ENCODE data around the gene DLG2.
A peak's percentile ranks its signal among the peaks of the same experiment; 100 is the strongest.

Gene DLG2

GRCh38 chr11:84836371-84836770 is 790.8 kb downstream of the DLG2 start:
- DNase-seq (ENCODE audit: low read depth): no peak
- TF ChIP-seq CTCF (conservative IDR thresholded peaks at IDR 0.05; ENCODE audit: low read depth, low read length): no peak
- no peak overlapping the region for H3K4me3 ChIP-seq (ENCODE audit: low read length)

- H3K4me3 ChIP-seq (ENCODE audit: low read length): no peak overlapping the region
- no peak for TF ChIP-seq CTCF (conservative IDR thresholded peaks at IDR 0.05; ENCODE audit: low read depth, low read length)
- no peak for DNase-seq (ENCODE audit: low read depth)
Observed at GRCh38 chr11:84833488-84834088, 793.6 kb downstream of the DLG2 start.

- DNase-seq (ENCODE audit: low read depth): no peak
- H3K4me3 ChIP-seq (ENCODE audit: low read length): no peak overlapping the region
- no peak for TF ChIP-seq CTCF (conservative IDR thresholded peaks at IDR 0.05; ENCODE audit: low read depth, low read length)
Observed at GRCh38 chr11:84830372-84830771, 796.8 kb downstream of the DLG2 start.

- TF ChIP-seq CTCF (conservative IDR thresholded peaks at IDR 0.05; ENCODE audit: low read depth, low read length): no peak
- DNase-seq (ENCODE audit: low read depth): no peak
- no peak overlapping the region for H3K4me3 ChIP-seq (ENCODE audit: low read length)
Observed at GRCh38 chr11:84829162-84829561, 798.0 kb downstream of the DLG2 start.

- no peak for TF ChIP-seq CTCF (conservative IDR thresholded peaks at IDR 0.05; ENCODE audit: low read depth, low read length)
- no peak overlapping the region for H3K4me3 ChIP-seq (ENCODE audit: low read length)
- DNase-seq (ENCODE audit: low read depth): no peak
Observed at GRCh38 chr11:84828616-84829015, 798.5 kb downstream of the DLG2 start.

- H3K4me3 ChIP-seq (ENCODE audit: low read length): no peak overlapping the region
- no peak for TF ChIP-seq CTCF (conservative IDR thresholded peaks at IDR 0.05; ENCODE audit: low read depth, low read length)
- DNase-seq (ENCODE audit: low read depth): peak; percentile 38
Observed at GRCh38 chr11:84825106-84825660, 802.0 kb downstream of the DLG2 start.

GRCh38 chr11:84824624-84825023 is 802.5 kb downstream of the DLG2 start:
- no peak for DNase-seq (ENCODE audit: low read depth)
- no peak for TF ChIP-seq CTCF (conservative IDR thresholded peaks at IDR 0.05; ENCODE audit: low read depth, low read length)
- H3K4me3 ChIP-seq (ENCODE audit: low read length): no peak overlapping the region
